GM13976 (cell line): Measurements from ENCODE around the gene SPRED1.

Experiments used
- DNase-seq: peaks from one replicate; pipeline ENCODE4 v3.0.0; 2012; ENCODE audit warnings: low spot score
- in situ Hi-C: fragments of 300-500 bp; cut with MboI; formaldehyde crosslinking; loops from one replicate; pipeline ENCODE4 v1.12.0; 2022; ENCODE audit warnings: low sequenced_read_pairs, mixed read lengths, inconsistent platforms; ENCODE audit not compliant: unreplicated experiment
- TF ChIP-seq, protein P1 (sequence below): IDR thresholded peaks from 2 replicates; pipeline ENCODE4 v1.5.1; 2012; ENCODE audit warnings: borderline replicate concordance, mild to moderate bottlenecking; ENCODE audit not compliant: insufficient read depth; ENCODE audit errors: extremely low read depth, missing control alignments, control extremely low read depth

SPRED1 gene

DNA sequence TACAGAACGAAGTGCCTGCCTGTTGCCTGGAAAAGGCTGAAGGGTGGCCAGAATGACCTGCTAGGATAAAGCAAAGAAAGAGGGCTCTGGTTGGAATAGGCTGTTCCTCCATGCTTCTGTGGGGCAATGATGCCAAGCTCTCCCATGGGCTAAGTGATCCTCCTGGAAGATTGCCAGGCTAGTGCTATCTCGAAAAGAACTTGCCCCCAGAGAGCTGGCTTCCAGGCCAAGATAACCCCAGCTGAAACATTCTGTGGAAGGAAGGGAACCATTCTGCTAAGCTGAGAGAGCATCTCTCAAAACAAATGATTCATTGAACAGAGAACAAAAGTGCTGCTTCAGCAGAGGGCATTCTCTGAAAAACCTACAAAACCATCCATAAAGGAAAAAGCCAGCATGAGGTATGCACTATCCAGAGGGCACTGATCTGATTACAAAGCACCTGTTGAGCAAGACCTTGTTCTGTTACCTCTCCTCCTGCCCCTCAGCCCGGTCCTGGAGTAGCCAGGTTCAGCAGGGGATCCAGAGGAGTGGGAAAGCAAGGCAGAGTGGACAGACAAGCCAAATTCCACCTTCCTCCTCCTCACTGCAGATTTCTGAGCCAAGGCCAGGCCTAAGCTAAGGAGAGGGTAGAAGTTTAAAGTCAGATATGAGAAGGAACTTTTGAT, 31.9 kb upstream of the SPRED1 start:
- in situ Hi-C loops: no loop called here
- no peak for DNase-seq
- TF ChIP-seq, protein P1, sequence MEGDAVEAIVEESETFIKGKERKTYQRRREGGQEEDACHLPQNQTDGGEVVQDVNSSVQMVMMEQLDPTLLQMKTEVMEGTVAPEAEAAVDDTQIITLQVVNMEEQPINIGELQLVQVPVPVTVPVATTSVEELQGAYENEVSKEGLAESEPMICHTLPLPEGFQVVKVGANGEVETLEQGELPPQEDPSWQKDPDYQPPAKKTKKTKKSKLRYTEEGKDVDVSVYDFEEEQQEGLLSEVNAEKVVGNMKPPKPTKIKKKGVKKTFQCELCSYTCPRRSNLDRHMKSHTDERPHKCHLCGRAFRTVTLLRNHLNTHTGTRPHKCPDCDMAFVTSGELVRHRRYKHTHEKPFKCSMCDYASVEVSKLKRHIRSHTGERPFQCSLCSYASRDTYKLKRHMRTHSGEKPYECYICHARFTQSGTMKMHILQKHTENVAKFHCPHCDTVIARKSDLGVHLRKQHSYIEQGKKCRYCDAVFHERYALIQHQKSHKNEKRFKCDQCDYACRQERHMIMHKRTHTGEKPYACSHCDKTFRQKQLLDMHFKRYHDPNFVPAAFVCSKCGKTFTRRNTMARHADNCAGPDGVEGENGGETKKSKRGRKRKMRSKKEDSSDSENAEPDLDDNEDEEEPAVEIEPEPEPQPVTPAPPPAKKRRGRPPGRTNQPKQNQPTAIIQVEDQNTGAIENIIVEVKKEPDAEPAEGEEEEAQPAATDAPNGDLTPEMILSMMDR: no peak

DNA sequence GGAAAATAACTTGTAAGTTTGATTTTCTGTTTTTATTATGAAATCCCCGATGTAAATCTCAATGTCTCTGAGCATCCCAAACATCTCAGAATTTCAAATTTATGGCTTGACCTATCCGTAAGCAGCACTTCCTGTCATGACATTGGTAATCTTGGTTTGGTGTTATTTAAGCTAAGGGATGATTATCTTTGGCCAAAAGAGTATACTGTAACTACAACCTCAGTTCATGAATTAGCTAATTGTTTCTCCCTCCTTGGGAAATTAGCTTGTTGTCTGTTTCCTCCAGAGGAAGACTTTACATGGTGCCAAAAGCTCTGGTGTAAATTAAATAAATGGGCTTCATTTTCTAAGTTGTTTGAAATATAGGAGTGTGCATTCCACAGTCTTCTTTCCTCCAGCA, 28.1 kb upstream of the SPRED1 start:
- in situ Hi-C loops: no loop called here
- TF ChIP-seq, protein P1: no peak
- no peak for DNase-seq

DNA sequence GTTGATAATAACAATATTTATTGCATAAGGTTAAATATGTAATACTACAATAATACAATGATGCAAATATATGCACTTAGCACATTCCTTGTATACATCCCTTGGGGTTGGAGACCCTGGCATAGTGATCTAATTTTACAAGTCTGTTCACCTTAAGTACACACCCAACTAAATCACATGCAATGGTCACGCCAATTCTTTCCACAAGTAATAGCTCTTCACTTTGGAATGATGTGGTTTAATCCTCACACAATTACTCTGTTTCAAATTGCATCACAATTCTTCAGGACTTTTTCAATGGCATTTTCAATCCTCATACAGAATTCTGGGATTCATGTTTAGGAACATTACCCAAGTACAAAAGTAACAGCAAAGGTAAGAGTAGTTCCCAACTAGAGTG, 27.3 kb upstream of the SPRED1 start:
- no peak for DNase-seq
- TF ChIP-seq, protein P1: no peak
- in situ Hi-C loops: no loop called here

DNA sequence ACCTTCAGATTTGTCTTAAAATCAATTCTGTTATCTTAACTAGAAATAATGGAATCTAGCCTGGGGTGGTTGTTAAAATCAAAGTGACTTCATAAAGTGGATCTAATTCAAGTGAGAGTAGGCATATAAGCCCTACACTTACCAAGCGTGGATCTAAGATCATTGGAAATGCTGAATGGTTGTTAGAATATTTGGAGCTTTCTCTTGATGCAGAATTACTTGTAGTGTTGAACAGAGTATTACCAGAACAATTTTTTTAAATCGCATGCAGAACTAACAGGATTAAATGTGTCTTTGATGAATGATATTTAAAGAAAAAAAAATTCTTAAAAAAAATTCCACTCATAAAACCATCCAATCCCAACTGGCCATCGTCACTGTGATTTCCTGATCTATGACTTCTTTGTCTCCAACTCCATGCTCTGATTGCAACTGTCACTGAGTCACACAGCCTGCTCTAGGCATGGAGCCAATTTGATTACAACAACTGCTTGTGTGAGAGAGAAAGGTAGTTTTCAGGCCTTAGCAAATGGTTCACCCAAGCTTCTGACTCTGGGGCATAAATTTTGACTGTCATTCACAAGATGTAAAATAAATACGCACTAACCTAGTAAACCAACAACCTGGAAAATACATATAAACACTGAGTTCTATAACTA, 25.9 kb upstream of the SPRED1 start:
- TF ChIP-seq, protein P1: no peak
- in situ Hi-C loops: no loop called here
- no peak for DNase-seq

DNA sequence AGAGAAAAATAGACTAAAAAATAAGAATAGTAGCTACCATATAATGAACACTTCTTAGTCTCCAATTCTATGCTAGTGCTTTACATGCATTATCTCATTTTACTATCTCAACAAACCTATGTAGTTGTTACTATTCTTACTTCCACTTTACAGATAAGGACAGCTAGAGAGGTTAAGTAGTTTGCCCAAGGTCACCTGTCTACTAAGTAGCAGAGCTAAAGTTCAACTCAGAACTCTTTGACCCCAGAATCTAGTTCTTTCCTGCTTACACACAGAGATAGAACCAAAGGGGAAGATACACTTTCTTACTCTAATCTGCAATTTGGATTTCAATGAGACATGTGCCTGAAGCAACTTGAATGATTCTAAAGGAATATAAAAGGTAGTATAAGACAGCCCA, 24.7 kb upstream of the SPRED1 start:
- TF ChIP-seq, protein P1: no peak
- no peak for DNase-seq
- in situ Hi-C loops: no loop called here

DNA sequence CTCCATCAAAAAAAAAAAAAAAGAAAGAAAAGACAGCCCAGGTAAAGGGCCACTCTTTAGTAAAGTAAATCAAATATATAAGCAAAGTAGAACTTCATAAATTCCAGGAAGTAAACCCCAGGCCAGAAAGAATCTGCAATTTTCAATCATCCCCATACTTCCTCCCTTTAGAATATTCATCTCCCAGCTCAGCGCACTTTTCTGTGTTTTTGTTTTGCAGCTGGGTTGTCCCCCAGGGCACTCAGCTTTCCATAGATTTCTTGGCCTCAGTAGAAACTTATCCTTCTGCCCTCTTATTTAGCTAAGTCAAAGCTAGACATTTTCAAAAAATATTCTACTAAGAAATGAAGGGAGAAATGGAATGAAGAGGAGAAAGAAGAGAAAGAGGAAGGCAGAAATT, 24.0 kb upstream of the SPRED1 start:
- TF ChIP-seq, protein P1: no peak
- in situ Hi-C loops: no loop called here
- DNase-seq: no peak

DNA sequence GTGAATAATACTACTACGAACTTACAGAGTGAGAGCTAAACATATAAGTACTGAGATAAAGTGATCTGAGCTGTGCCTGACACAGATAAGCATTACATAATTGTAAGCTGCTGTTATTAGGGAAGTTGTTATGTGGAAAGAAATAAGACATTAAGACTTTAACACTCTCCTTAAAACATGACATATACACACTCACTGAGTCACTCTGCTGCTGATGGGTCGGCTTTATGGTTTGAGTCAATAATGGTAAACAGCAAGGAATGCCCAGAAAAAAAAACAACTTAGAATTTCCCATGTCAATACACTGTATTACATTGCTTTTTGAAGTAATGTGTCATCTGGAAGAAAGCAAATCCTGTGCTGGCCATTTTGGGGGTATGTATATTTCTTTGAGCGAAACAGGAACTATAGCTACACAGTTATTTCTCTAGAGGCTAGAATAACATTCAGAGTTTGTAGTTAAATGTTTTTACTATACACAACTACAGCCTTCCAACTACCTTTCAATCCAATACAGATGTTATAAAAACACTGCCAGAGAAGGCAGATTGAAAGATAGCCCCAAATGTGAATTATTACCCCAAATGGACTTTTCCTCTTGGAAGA, 22.8 kb upstream of the SPRED1 start:
- in situ Hi-C loops: no loop called here

More for the DNA sequence above, 22.8 kb upstream of the SPRED1 start:
- no peak for DNase-seq
- TF ChIP-seq, protein P1: no peak
